Measurements from ENCODE around the gene TMEM203.

DNA sequence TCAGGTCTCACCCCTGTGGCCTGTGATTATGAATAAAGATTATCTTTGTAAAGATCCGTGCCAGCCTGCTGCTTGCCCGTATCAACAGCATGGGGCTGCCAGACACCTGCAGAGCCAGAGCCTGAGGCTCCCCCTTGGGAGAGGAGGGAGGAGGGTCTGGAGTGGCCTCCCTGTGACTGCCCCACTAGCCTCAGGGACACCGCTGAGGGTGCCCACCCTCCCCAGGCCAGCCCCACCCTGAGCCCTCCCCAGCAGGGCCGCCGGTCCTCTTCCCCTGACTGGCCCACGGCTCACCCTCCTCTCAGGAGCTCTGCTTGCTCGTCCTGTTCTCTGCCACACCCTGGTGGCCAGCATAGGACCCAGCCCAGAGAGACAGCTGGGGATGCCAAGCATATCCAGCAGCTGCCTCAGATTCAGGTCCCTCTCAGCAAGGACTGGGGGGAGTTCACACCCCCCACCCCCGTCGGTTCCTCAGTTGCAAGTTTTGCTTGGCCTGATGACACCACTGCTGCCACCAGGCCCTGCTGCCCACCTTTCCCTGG lies 15.1 kb downstream of the TMEM203 start:
- no peak for TF ChIP-seq POLR2A (IDR thresholded peaks at IDR 0.05; ENCODE audit: low read depth)
- TF ChIP-seq, protein P1, sequence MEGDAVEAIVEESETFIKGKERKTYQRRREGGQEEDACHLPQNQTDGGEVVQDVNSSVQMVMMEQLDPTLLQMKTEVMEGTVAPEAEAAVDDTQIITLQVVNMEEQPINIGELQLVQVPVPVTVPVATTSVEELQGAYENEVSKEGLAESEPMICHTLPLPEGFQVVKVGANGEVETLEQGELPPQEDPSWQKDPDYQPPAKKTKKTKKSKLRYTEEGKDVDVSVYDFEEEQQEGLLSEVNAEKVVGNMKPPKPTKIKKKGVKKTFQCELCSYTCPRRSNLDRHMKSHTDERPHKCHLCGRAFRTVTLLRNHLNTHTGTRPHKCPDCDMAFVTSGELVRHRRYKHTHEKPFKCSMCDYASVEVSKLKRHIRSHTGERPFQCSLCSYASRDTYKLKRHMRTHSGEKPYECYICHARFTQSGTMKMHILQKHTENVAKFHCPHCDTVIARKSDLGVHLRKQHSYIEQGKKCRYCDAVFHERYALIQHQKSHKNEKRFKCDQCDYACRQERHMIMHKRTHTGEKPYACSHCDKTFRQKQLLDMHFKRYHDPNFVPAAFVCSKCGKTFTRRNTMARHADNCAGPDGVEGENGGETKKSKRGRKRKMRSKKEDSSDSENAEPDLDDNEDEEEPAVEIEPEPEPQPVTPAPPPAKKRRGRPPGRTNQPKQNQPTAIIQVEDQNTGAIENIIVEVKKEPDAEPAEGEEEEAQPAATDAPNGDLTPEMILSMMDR (IDR thresholded peaks at IDR 0.05) = no peak
- no peak for TF ChIP-seq EP300 (IDR thresholded peaks at IDR 0.05)
- TF ChIP-seq POLR2AphosphoS5 (IDR thresholded peaks at IDR 0.05) = no peak

Data from esophagus muscularis mucosa (tissue), 4 donors.